GM18858 (cell line): ENCODE measurements around the gene FCHO2.

Experiments
- ATAC-seq: cut with Tn5 transposase; IDR thresholded peaks from one replicate; pipeline ENCODE4 v1.9.1; 2021; ENCODE audit not compliant: unreplicated experiment

The FCHO2 gene

DNA sequence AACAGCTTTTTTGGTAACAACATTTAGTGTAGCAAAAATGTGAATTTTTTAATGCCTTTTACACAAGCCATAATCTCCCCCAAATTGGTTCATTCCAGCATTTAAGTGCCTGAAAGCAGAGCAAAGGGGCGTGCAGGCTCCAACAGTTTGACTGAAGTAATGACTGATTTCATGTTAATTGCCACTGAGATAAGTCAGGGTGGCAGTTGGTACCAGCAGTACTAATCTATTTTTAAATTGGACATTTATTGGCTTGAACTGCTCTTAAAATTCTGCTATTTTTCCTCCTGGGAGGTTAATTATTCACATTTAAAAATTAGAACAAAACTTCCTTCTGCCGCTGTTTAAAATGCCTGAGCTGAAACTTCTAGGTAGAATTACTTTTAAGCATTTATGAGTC is 176.9 kb downstream of the FCHO2 start:
- ATAC-seq = no peak

- no peak for ATAC-seq
These were observed 179.2 kb downstream of the FCHO2 start for GRCh38 chr5:73135021-73135420.

DNA sequence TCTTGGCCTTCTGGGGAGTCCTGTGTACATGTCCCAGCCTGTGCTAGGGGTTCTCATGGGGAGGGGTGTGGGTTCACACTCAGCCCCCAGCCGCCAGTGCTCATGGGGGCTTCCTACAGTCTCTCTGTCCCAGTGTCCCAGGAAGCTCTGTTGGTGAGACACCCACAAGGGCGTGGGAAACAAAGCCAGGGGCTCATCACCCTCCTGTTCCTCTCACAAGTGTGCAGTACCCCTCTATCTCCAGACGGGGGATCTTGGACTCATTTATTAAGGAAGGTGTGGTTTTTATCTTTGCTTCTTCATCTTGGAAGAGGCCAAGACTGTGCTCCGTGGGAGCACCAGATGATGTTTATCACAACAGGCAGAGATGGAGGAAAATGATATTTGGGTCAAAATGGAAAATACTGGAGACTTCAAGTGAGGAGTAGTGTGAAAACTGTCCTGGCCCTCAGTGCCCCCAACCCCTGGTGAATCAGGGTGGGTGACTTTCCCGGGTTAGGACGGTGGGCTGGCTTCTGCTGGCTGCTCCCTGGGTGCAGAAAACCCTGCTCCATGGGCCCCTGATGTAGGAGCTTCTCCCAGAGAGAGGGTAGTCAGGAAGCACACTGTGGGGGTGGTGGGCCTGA is 179.7 kb downstream of the FCHO2 start:
- ATAC-seq = no peak

- no peak for ATAC-seq
These were observed 180.3 kb downstream of the FCHO2 start for GRCh38 chr5:73136055-73136562.

GRCh38 chr5:73137563-73138530 is 182.0 kb downstream of the FCHO2 start:
- ATAC-seq = no peak

- ATAC-seq = no peak
These were observed 183.6 kb downstream of the FCHO2 start for GRCh38 chr5:73139485-73139884.
